Stomach (tissue), 9 donors: ENCODE results near the gene KRTAP5-7. TPM values are rescaled to one million over a fixed set of nuclear protein-coding genes. Genes with fewer than 3 reads are reported as not detected.
A peak's percentile ranks its signal among the peaks of the same experiment; 100 is the strongest.
"Not testable (repeated sequence)": the region's sequence is repeated elsewhere in the genome, so short reads cannot be mapped to it uniquely, and the experiment has no call there.

Source experiments
- DNase-seq, 2 donors: peaks; one replicate each; pipeline versions ENCODE4 v3.0.0 to v3.0.0-alpha.2; 2013 to 2019
- H3K27ac ChIP-seq, 5 donors: fragments of 200-600 bp in 4 of 5; sonication (generic) in 4 of 5; one replicate each; pipeline ENCODE4 v1.5.1; 2013 to 2019; ENCODE audit warnings: mild to moderate bottlenecking in 1 of 5, moderate library complexity in 1 of 5
- H3K27me3 ChIP-seq, 3 donors: fragments of 200-600 bp; sonication (generic); one replicate each; pipeline ENCODE4 v1.5.1; 2017 to 2019; ENCODE audit warnings: mixed run types in 1 of 3
- H3K36me3 ChIP-seq, 4 donors: fragments of 200-600 bp; sonication (generic); 1 replicate in 3 of 4; 2 replicates in 1 of 4; pipeline ENCODE4 v1.5.1; 2016 to 2019
- H3K4me1 ChIP-seq, 4 donors: fragments of 200-600 bp; sonication (generic); one replicate each; pipeline ENCODE4 v1.5.1; 2016 to 2019
- H3K4me3 ChIP-seq, 4 donors: fragments of 200-600 bp; sonication (generic) in 3 of 4; one replicate each; pipeline ENCODE4 v1.5.1; 2016 to 2019; ENCODE audit warnings: mild to moderate bottlenecking in 1 of 4
- H3K9me3 ChIP-seq, 4 donors: fragments of 200-600 bp; sonication (generic); one replicate each; pipeline ENCODE4 v1.5.1; 2016 to 2019
- EP300 ChIP-seq: sonication (generic); formaldehyde crosslinking; IDR thresholded peaks from one replicate; pipeline ENCODE4 v1.6.1; 2017; ENCODE audit warnings: antibody characterized with exemption
- POLR2A ChIP-seq, 4 donors: fragments of 450-650 bp; IDR thresholded peaks; one replicate each; pipeline ENCODE4 v1.6.1; 2016; ENCODE audit warnings: antibody characterized with exemption in 4 of 4, control low read depth in 2 of 4, mild to moderate bottlenecking in 1 of 4, moderate library complexity in 1 of 4
- POLR2AphosphoS5 ChIP-seq, 3 donors: sonication (generic); formaldehyde crosslinking; IDR thresholded peaks; one replicate each; pipeline ENCODE4 v1.6.1; 2016; ENCODE audit warnings: antibody characterized with exemption in 3 of 3
- WGBS, 5 donors: extraction: QIAGEN DNeasy Blood & Tissue Kit in 3 of 5; methylation state at CpG; one replicate each; pipeline versions ENCODE4 v1.1.5 to v1.1.7; 2013 to 2018; 5-methylcytosine and 5-hydroxymethylcytosine counted together
- intact Hi-C: fragments of 100-400 bp; cut with DNase I; formaldehyde crosslinking; loops from one replicate; pipeline ENCODE4 v1.15.1; 2023; ENCODE audit warnings: low total_unique reads
- polyA plus RNA-seq, 3 donors: library from polyadenylated mRNA; stranded (reverse); fragments of 200-250 nt; gene quantifications; one replicate each; pipeline ENCODE4 v1.2.3, GENCODE V29; 2013
- total RNA-seq, 5 donors: library from RNA; depleted of rRNA; stranded (reverse); fragments of >200 nt; gene quantifications; one replicate each; pipeline versions ENCODE4 v1.1.0 to v1.2.3, GENCODE V29; 2014 to 2016
- TF ChIP-seq, protein P1 (sequence below), 7 experiments: fragments of 450-650 bp in 4 of 7; fragments of 200-600 bp in 3 of 7; sonication (generic) in 3 of 7; IDR thresholded peaks; one replicate each; pipeline ENCODE4 v1.5.1; 2016 to 2019; ENCODE audit warnings: antibody characterized with exemption in 7 of 7, control low read depth in 2 of 7, mild to moderate bottlenecking in 1 of 7
- donor health status: healthy with polysubstance abuse.
- donor health status: Bipolar disorder and iron deficiency.
- donor health status: healthy.

The KRTAP5-7 gene
- total and polyA plus RNA-seq, 8 donors: 0.10 to 4.8 TPM; not detected in 6

DNA sequence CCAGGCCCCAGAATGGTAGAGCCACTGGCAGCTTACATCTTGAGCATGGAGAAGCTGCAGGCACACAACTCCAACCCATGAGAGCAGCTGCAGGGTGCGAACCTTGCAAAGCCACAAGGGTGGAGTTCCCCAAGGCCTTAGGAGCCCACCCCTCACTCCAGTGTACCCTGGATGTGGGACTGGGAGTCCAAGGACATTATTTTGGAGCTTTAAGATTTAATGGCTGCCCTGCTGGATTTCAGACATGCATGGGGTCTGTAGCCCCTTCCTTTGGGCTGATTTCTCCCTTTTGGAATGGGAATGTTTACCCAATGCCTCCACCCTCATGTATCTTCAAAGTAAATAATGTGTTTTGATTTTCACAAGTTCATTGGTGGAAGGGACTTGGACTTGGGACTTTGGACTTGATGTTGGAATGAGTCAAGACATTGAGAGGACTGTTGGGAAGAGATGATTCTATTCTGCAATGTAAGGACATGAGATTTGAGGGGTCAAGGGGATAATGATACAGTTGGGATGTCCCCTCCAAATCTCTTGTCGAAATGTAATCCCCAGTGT, 1.1 kb upstream of the KRTAP5-7 start:
- no peak for TF ChIP-seq EP300
- TF ChIP-seq POLR2AphosphoS5 (IDR thresholded peaks at IDR 0.05): no peak
- TF ChIP-seq, protein P1, sequence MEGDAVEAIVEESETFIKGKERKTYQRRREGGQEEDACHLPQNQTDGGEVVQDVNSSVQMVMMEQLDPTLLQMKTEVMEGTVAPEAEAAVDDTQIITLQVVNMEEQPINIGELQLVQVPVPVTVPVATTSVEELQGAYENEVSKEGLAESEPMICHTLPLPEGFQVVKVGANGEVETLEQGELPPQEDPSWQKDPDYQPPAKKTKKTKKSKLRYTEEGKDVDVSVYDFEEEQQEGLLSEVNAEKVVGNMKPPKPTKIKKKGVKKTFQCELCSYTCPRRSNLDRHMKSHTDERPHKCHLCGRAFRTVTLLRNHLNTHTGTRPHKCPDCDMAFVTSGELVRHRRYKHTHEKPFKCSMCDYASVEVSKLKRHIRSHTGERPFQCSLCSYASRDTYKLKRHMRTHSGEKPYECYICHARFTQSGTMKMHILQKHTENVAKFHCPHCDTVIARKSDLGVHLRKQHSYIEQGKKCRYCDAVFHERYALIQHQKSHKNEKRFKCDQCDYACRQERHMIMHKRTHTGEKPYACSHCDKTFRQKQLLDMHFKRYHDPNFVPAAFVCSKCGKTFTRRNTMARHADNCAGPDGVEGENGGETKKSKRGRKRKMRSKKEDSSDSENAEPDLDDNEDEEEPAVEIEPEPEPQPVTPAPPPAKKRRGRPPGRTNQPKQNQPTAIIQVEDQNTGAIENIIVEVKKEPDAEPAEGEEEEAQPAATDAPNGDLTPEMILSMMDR (IDR thresholded peaks at IDR 0.05): no peak
- no peak for TF ChIP-seq POLR2A (IDR thresholded peaks at IDR 0.05)
- WGBS, 5 donors: 75 to 91% (median 81%) methylated on average over 2 of the region's 2 CpGs
- H3K27me3 ChIP-seq: no peaks in the 10 kb centered on the region
- H3K36me3 ChIP-seq: no peaks in the 10 kb centered on the region
- no peaks in the 10 kb centered on the region for H3K4me1 ChIP-seq
- H3K27ac ChIP-seq: no peak overlapping the region
- H3K4me3 ChIP-seq: no peak overlapping the region
- peaks cover 0 to 4% (median 0%) of the 10 kb centered on the region in 4 donors for H3K9me3 ChIP-seq
- DNase-seq: peak in 1 of 2 donors; percentile 24
- intact Hi-C loops: no loop called here

- Histone ChIP-seq H3K4me1 (no peaks in the 10 kb centered on the region), H3K27ac (no peak overlapping the region), H3K36me3 (no peaks in the 10 kb centered on the region), H3K9me3 (peaks cover 0 to 4% (median 0%) of the 10 kb centered on the region in 4 donors), H3K4me3 (no peak overlapping the region), H3K27me3 (no peaks in the 10 kb centered on the region)
- intact Hi-C loops: no loop called here
- DNase-seq: no peak
- TF ChIP-seq, protein P1 (IDR thresholded peaks at IDR 0.05): no peak
- WGBS, 5 donors: 83 to 94% (median 89%) methylated on average over 6 of the region's 6 CpGs
Measured at GRCh38 chr11:71527576-71528210, 626 bp downstream of the KRTAP5-7 start.

- TF ChIP-seq, protein P1 (IDR thresholded peaks at IDR 0.05): no peak
- TF ChIP-seq EP300 (no peak), POLR2A (IDR thresholded peaks at IDR 0.05) (no peak), POLR2AphosphoS5 (IDR thresholded peaks at IDR 0.05) (no peak)
- Histone ChIP-seq H3K4me1 (no peaks in the 10 kb centered on the region), H3K9me3 (peaks cover 0 to 1% (median 0%) of the 10 kb centered on the region in 4 donors), H3K27me3 (no peaks in the 10 kb centered on the region), H3K36me3 (no peaks in the 10 kb centered on the region), H3K27ac (no peak overlapping the region), H3K4me3 (no peak overlapping the region)
- DNase-seq: no peak
- 78 to 96% (median 90%) methylated on average over 11 of the region's 11 CpGs for WGBS, 5 donors
- intact Hi-C loops: no loop called here
Measured at GRCh38 chr11:71530602-71531001, 3.5 kb downstream of the KRTAP5-7 start.

GRCh38 chr11:71532036-71532610, 5.1 kb downstream of the KRTAP5-7 start:
- H3K36me3 ChIP-seq: no peaks in the 10 kb centered on the region
- H3K9me3 ChIP-seq: no peaks in the 10 kb centered on the region
- H3K4me3 ChIP-seq: no peak overlapping the region
- intact Hi-C loops: no loop called here
- H3K4me1 ChIP-seq: no peaks in the 10 kb centered on the region
- WGBS, 5 donors: 79 to 85% (median 81%) methylated on average over 10 of the region's 10 CpGs
- H3K27ac ChIP-seq: no peak overlapping the region
- no peaks in the 10 kb centered on the region for H3K27me3 ChIP-seq
- DNase-seq: no peak
- TF ChIP-seq POLR2AphosphoS5 (IDR thresholded peaks at IDR 0.05) (no peak), POLR2A (IDR thresholded peaks at IDR 0.05) (no peak), EP300 (no peak)
- TF ChIP-seq, protein P1 (IDR thresholded peaks at IDR 0.05): no peak

- H3K36me3 ChIP-seq, H3K9me3 ChIP-seq, H3K4me3 ChIP-seq, intact Hi-C loops, H3K27me3 ChIP-seq, DNase-seq, H3K4me1 ChIP-seq, H3K27ac ChIP-seq: not testable (repeated sequence)
- WGBS, 5 donors: 51 to 63% (median 55%) methylated on average over 17 of the region's 17 CpGs
Measured at GRCh38 chr11:71534711-71535608, 7.9 kb downstream of the KRTAP5-7 start.
